Measurements from ENCODE around the gene SUV39H2. TPM values are rescaled to one million over a fixed set of nuclear protein-coding genes. Genes with fewer than 3 reads are reported as not detected.

The SUV39H2 gene
- total and polyA plus RNA-seq, 10 of the 15 experiments (the other 5 are each of a cell fraction or from before 2014, with no cell fraction given): 24.3 to 41.1 (median 30.0) TPM

- TF ChIP-seq NFYA (IDR thresholded peaks at IDR 0.05; ENCODE audit: borderline replicate concordance, low read depth, low read length) (no peak), SMARCA5 (IDR thresholded peaks at IDR 0.05) (peak; percentile 67), CHD4 (IDR thresholded peaks at IDR 0.05) (no peak), IKZF1 (conservative IDR thresholded peaks at IDR 0.05) (peak; percentile 70), POLR2AphosphoS2 (IDR thresholded peaks at IDR 0.05; ENCODE audit: low read depth, low read length) (peak; percentile 75; the same call in 1 of the 2 replicates), BHLHE40 (IDR thresholded peaks at IDR 0.05; ENCODE audit: borderline replicate concordance in 1 of 2, low read depth in 2 of 2, low read length in 1 of 2) (peak; percentile 83 to 90), CREB1 (IDR thresholded peaks at IDR 0.05; ENCODE audit: low read depth) (peak; percentile 98), TCF3 (IDR thresholded peaks at IDR 0.05; ENCODE audit: borderline replicate concordance, insufficient read depth, low read depth, low read length) (0 out of 2 replicates have a peak, but pooled peaks have one; percentile 57), CEBPB (IDR thresholded peaks at IDR 0.05; ENCODE audit: borderline replicate concordance in 1 of 2, low read depth in 2 of 2, low read length in 2 of 2) (peak in 1 of 2 experiments; percentile 93; a peak in 1 of 4 replicates), ZZZ3 (IDR thresholded peaks at IDR 0.05; ENCODE audit: control insufficient read depth, insufficient read length, low read depth) (no peak), CBX5 (IDR thresholded peaks at IDR 0.05; ENCODE audit: low read depth) (no peak), NBN (IDR thresholded peaks at IDR 0.05) (peak; percentile 79; the same call in 1 of the 2 replicates), RBBP5 (conservative IDR thresholded peaks at IDR 0.05) (no peak)
- TF ChIP-seq, protein P1, sequence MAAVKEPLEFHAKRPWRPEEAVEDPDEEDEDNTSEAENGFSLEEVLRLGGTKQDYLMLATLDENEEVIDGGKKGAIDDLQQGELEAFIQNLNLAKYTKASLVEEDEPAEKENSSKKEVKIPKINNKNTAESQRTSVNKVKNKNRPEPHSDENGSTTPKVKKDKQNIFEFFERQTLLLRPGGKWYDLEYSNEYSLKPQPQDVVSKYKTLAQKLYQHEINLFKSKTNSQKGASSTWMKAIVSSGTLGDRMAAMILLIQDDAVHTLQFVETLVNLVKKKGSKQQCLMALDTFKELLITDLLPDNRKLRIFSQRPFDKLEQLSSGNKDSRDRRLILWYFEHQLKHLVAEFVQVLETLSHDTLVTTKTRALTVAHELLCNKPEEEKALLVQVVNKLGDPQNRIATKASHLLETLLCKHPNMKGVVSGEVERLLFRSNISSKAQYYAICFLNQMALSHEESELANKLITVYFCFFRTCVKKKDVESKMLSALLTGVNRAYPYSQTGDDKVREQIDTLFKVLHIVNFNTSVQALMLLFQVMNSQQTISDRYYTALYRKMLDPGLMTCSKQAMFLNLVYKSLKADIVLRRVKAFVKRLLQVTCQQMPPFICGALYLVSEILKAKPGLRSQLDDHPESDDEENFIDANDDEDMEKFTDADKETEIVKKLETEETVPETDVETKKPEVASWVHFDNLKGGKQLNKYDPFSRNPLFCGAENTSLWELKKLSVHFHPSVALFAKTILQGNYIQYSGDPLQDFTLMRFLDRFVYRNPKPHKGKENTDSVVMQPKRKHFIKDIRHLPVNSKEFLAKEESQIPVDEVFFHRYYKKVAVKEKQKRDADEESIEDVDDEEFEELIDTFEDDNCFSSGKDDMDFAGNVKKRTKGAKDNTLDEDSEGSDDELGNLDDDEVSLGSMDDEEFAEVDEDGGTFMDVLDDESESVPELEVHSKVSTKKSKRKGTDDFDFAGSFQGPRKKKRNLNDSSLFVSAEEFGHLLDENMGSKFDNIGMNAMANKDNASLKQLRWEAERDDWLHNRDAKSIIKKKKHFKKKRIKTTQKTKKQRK (IDR thresholded peaks at IDR 0.05; ENCODE audit: low read depth, low read length): no peak
- TF ChIP-seq, protein P2, sequence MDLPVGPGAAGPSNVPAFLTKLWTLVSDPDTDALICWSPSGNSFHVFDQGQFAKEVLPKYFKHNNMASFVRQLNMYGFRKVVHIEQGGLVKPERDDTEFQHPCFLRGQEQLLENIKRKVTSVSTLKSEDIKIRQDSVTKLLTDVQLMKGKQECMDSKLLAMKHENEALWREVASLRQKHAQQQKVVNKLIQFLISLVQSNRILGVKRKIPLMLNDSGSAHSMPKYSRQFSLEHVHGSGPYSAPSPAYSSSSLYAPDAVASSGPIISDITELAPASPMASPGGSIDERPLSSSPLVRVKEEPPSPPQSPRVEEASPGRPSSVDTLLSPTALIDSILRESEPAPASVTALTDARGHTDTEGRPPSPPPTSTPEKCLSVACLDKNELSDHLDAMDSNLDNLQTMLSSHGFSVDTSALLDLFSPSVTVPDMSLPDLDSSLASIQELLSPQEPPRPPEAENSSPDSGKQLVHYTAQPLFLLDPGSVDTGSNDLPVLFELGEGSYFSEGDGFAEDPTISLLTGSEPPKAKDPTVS (IDR thresholded peaks at IDR 0.05; ENCODE audit: low read depth, low read length): no peak
- TF ChIP-seq, protein P3, sequence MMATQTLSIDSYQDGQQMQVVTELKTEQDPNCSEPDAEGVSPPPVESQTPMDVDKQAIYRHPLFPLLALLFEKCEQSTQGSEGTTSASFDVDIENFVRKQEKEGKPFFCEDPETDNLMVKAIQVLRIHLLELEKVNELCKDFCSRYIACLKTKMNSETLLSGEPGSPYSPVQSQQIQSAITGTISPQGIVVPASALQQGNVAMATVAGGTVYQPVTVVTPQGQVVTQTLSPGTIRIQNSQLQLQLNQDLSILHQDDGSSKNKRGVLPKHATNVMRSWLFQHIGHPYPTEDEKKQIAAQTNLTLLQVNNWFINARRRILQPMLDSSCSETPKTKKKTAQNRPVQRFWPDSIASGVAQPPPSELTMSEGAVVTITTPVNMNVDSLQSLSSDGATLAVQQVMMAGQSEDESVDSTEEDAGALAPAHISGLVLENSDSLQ (IDR thresholded peaks at IDR 0.05): peak; percentile 95
- TF ChIP-seq, protein P4, sequence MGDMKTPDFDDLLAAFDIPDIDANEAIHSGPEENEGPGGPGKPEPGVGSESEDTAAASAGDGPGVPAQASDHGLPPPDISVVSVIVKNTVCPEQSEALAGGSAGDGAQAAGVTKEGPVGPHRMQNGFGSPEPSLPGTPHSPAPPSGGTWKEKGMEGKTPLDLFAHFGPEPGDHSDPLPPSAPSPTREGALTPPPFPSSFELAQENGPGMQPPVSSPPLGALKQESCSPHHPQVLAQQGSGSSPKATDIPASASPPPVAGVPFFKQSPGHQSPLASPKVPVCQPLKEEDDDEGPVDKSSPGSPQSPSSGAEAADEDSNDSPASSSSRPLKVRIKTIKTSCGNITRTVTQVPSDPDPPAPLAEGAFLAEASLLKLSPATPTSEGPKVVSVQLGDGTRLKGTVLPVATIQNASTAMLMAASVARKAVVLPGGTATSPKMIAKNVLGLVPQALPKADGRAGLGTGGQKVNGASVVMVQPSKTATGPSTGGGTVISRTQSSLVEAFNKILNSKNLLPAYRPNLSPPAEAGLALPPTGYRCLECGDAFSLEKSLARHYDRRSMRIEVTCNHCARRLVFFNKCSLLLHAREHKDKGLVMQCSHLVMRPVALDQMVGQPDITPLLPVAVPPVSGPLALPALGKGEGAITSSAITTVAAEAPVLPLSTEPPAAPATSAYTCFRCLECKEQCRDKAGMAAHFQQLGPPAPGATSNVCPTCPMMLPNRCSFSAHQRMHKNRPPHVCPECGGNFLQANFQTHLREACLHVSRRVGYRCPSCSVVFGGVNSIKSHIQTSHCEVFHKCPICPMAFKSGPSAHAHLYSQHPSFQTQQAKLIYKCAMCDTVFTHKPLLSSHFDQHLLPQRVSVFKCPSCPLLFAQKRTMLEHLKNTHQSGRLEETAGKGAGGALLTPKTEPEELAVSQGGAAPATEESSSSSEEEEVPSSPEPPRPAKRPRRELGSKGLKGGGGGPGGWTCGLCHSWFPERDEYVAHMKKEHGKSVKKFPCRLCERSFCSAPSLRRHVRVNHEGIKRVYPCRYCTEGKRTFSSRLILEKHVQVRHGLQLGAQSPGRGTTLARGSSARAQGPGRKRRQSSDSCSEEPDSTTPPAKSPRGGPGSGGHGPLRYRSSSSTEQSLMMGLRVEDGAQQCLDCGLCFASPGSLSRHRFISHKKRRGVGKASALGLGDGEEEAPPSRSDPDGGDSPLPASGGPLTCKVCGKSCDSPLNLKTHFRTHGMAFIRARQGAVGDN (IDR thresholded peaks at IDR 0.05): peak; percentile 51
- TF ChIP-seq, protein P5, sequence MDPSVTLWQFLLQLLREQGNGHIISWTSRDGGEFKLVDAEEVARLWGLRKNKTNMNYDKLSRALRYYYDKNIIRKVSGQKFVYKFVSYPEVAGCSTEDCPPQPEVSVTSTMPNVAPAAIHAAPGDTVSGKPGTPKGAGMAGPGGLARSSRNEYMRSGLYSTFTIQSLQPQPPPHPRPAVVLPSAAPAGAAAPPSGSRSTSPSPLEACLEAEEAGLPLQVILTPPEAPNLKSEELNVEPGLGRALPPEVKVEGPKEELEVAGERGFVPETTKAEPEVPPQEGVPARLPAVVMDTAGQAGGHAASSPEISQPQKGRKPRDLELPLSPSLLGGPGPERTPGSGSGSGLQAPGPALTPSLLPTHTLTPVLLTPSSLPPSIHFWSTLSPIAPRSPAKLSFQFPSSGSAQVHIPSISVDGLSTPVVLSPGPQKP (IDR thresholded peaks at IDR 0.05; ENCODE audit: low read depth, low read length): peak; percentile 51; the same call in 1 of the 2 replicates
These were observed 40.7 kb upstream of the SUV39H2 start, which contains the start of the genes CDNF, HSPA14 and MSANTD7 (continued) for GRCh38 chr10:14837757-14838581.

Measured in GM12878 (cell line).